Measurements from ENCODE around the gene ELP4.

The ELP4 gene

GRCh38 chr11:31582697-31583096 is 73.1 kb downstream of the ELP4 start:
- no peak overlapping the region for H3K4me3 ChIP-seq (ENCODE audit: low read depth, low read length)
- no peak for DNase-seq (ENCODE audit: low read depth)
- TF ChIP-seq CTCF (IDR thresholded peaks at IDR 0.05; ENCODE audit: control insufficient read depth, extremely low read depth, insufficient read depth) = no peak

GRCh38 chr11:31598454-31598853 is 88.9 kb downstream of the ELP4 start:
- H3K4me3 ChIP-seq (ENCODE audit: low read depth, low read length) = no peak overlapping the region
- no peak for TF ChIP-seq CTCF (IDR thresholded peaks at IDR 0.05; ENCODE audit: control insufficient read depth, extremely low read depth, insufficient read depth)
- DNase-seq (ENCODE audit: low read depth) = no peak

- TF ChIP-seq CTCF (IDR thresholded peaks at IDR 0.05; ENCODE audit: control insufficient read depth, extremely low read depth, insufficient read depth) = no peak
- H3K4me3 ChIP-seq (ENCODE audit: low read depth, low read length) = no peak overlapping the region
These were observed 92.2 kb downstream of the ELP4 start for GRCh38 chr11:31601635-31602282.

GRCh38 chr11:31606893-31607292 is 97.3 kb downstream of the ELP4 start:
- TF ChIP-seq CTCF (IDR thresholded peaks at IDR 0.05; ENCODE audit: control insufficient read depth, extremely low read depth, insufficient read depth) = no peak
- no peak overlapping the region for H3K4me3 ChIP-seq (ENCODE audit: low read depth, low read length)
- DNase-seq (ENCODE audit: low read depth) = no peak

More at GRCh38 chr11:31601635-31602282, 92.2 kb downstream of the ELP4 start:
- DNase-seq (ENCODE audit: low read depth) = no peak

GRCh38 chr11:31607914-31608313 is 98.3 kb downstream of the ELP4 start:
- TF ChIP-seq CTCF (IDR thresholded peaks at IDR 0.05; ENCODE audit: control insufficient read depth, extremely low read depth, insufficient read depth) = no peak
- no peak overlapping the region for H3K4me3 ChIP-seq (ENCODE audit: low read depth, low read length)
- DNase-seq (ENCODE audit: low read depth) = no peak

GRCh38 chr11:31608995-31609394 is 99.4 kb downstream of the ELP4 start:
- DNase-seq (ENCODE audit: low read depth) = no peak
- TF ChIP-seq CTCF (IDR thresholded peaks at IDR 0.05; ENCODE audit: control insufficient read depth, extremely low read depth, insufficient read depth) = no peak
- no peak overlapping the region for H3K4me3 ChIP-seq (ENCODE audit: low read depth, low read length)

- TF ChIP-seq CTCF (IDR thresholded peaks at IDR 0.05; ENCODE audit: control insufficient read depth, extremely low read depth, insufficient read depth) = no peak
- no peak for DNase-seq (ENCODE audit: low read depth)
- no peak overlapping the region for H3K4me3 ChIP-seq (ENCODE audit: low read depth, low read length)
These were observed 101.0 kb downstream of the ELP4 start for GRCh38 chr11:31610544-31610943.
